Uterine smooth muscle cell (primary cell): Measurements from ENCODE around the gene DEPDC7. TPM values are rescaled to one million over a fixed set of nuclear protein-coding genes. Genes with fewer than 3 reads are reported as not detected.

Experiments
- total RNA-seq: library from RNA; depleted of rRNA; stranded (reverse); fragments of >200 nt; gene quantifications from 2 replicates; pipeline ENCODE4 v1.2.3, GENCODE V29; 2014

Gene DEPDC7
- 6.6 and 7.9 TPM in 2 replicates for total RNA-seq

GRCh38 chr11:33015621-33016551, at the start of gene DEPDC7:
Gene DEPDC7 (plus strand): TSS chr11:33015878. CDS start chr11:33015956, 78 bp downstream.

DNA sequence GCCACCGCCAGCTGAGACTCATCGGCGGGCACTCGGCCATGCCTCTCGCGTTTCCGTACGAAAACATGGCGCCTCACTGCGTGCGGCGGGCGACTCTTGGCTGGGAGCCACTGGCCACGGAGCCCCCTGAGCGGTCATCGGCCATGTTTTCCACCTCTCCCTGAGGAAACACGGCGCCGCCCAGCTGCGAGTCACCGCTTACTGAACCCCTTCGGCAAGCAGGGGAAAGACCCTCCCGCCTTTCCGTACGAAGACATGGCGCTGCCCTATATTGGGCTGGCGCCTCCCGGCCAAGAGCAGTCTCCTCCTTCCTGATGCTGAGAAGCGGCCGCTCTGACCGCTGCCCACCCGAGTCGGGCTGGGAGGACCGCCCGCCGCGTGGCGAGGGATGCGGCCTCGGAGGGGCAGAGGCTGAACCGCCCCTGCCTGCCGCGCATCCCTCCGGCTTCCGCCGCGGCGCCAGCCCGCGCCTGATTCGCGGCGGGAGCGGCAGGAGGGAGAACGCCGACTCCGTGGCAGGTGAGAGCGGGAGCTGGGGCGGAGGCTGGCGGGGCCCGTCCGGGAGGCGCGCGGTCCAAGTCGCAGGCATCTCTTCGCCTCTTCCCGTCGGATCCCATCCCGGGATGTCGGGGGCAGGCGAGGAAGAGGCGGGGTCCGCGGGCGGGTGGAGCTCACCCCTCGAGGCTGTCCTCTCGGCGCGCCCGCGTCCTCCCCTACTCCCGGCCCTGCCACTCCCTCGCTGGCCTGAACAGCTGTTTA, 23.8 kb downstream of the DEPDC7 start, which contains the start of gene TCP11L1:
Gene TCP11L1 (plus strand): TSS at position 299 of the 759 bp plus-strand sequence. CDS start 4,202 bp downstream, outside the sequence.

Other genes with a start within 250 kb of the DEPDC7 start
- gene CCDC73, start 221.2 kb upstream of the DEPDC7 start, total RNA-seq = under 0.01 TPM in 1 of 2 replicates, not detected in the other
- gene PRRG4, start 186.0 kb upstream of the DEPDC7 start, total RNA-seq = 0.12 and 0.22 TPM in 2 replicates
- 21.9 and 27.1 TPM in 2 replicates for gene QSER1, start 123.1 kb upstream of the DEPDC7 start, total RNA-seq
- 19.3 and 20.1 TPM in 2 replicates for gene TCP11L1, start 23.7 kb downstream of the DEPDC7 start, total RNA-seq
- gene CSTF3, start 145.6 kb downstream of the DEPDC7 start, total RNA-seq = 28.0 and 34.1 TPM in 2 replicates
- gene HIPK3, start 241.5 kb downstream of the DEPDC7 start, total RNA-seq = 66.7 and 102 TPM in 2 replicates